Thyroid gland (tissue), 4 donors: ENCODE measurements around the gene TRIM41. TPM values are rescaled to one million over a fixed set of nuclear protein-coding genes. Genes with fewer than 3 reads are reported as not detected.

ENCODE experiments used
- DNase-seq, 2 donors: peaks; one replicate each; pipeline ENCODE4 v3.0.0-alpha.2; 2019
- H3K27ac ChIP-seq, 3 donors: fragments of 200-600 bp; sonication (generic); 1 replicate in 2 of 3; 2 replicates in 1 of 3; pipeline ENCODE4 v1.5.1; 2016 to 2019; ENCODE audit warnings: mild to moderate bottlenecking in 1 of 3, moderate library complexity in 1 of 3
- H3K27me3 ChIP-seq: fragments of 200-600 bp; sonication (generic); one replicate; pipeline ENCODE4 v1.5.1; 2019
- H3K36me3 ChIP-seq, 2 donors: fragments of 200-600 bp; sonication (generic); one replicate each; pipeline ENCODE4 v1.5.1; 2016 to 2019
- H3K4me1 ChIP-seq, 2 donors: fragments of 200-600 bp; sonication (generic); one replicate each; pipeline ENCODE4 v1.5.1; 2017 to 2019
- H3K4me3 ChIP-seq, 3 donors: fragments of 200-600 bp; sonication (generic); replicated peaks in 1 of 3; 1 replicate in 2 of 3; 2 replicates in 1 of 3; pipeline ENCODE4 v1.5.1; 2016; ENCODE audit warnings: mild to moderate bottlenecking in 1 of 3
- H3K9me3 ChIP-seq: fragments of 200-600 bp; sonication (generic); one replicate; pipeline ENCODE4 v1.5.1; 2017
- CTCF ChIP-seq, 6 experiments: fragments of 200-600 bp in 3 of 6; fragments of 450-650 bp in 3 of 6; sonication (generic) in 3 of 6; IDR thresholded peaks; one replicate each; pipeline ENCODE4 v1.5.1; 2016 to 2019; ENCODE audit warnings: antibody characterized with exemption in 6 of 6, mild to moderate bottlenecking in 2 of 6, inconsistent platforms in 1 of 6, moderate library complexity in 1 of 6
- POLR2A ChIP-seq, 2 donors: fragments of 450-650 bp; IDR thresholded peaks; one replicate each; pipeline ENCODE4 v1.6.1; 2017; ENCODE audit warnings: antibody characterized with exemption in 2 of 2, mild to moderate bottlenecking in 2 of 2, moderate library complexity in 1 of 2
- WGBS, 2 donors: methylation state at CpG; one replicate each; pipeline ENCODE4 v1.1.5; 2017; 5-methylcytosine and 5-hydroxymethylcytosine counted together
- intact Hi-C: fragments of 100-400 bp; cut with DNase I; formaldehyde crosslinking; loops from one replicate; pipeline ENCODE4 v1.15.1; 2023
- total RNA-seq, 4 donors: library from RNA; depleted of rRNA; stranded (reverse); fragments of >200 nt; gene quantifications; one replicate each; pipeline ENCODE4 v1.2.3, GENCODE V29; 2016

Gene TRIM41
- total RNA-seq, 4 donors from 2014 or later = 18.8 to 31.1 (median 22.8) TPM

DNA sequence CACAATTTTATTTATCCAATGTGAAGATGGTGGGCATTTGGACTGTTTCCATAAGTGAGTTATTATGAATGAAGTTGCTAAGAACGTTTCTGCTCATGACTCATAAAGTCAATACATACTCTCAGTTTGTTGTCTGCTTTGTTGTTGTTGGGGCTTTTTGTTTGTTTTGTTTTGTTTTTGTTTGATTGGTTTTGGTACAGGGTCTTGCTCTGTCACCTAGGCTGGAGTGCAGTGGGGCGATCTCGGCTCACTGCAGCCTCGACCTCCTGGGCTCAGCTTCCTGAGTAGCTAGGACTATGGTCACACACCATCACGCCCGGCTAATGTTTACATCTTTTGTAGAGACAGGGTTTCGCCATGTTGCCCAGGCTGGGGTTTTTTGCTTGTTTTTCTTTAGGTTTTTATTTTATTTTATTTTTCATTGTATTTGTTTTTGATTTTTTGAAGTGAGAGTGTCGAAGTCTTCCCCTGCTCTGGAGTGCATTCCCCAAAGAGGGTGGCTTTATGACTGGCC lies 36.0 kb upstream of the TRIM41 start:
- no peaks in the 10 kb centered on the region for H3K36me3 ChIP-seq
- no peak for DNase-seq
- peaks cover 0 to 10% of the 10 kb centered on the region in 2 donors for H3K4me1 ChIP-seq
- no peaks in the 10 kb centered on the region for H3K27me3 ChIP-seq
- WGBS, 2 donors = 50 to 55% methylated on average over 8 of the region's 8 CpGs
- no peak overlapping the region for H3K27ac ChIP-seq
- intact Hi-C loops = loop anchor here (5.0 kb wide), 1 partner anchor 35 kb away; the partner anchor contains the start of gene TRIM41
- H3K4me3 ChIP-seq = no peak overlapping the region
- TF ChIP-seq CTCF (IDR thresholded peaks at IDR 0.05) = no peak
- TF ChIP-seq POLR2A (IDR thresholded peaks at IDR 0.05) = no peak
- H3K9me3 ChIP-seq = no peaks in the 10 kb centered on the region

GRCh38 chr5:181187500-181188213 lies 35.4 kb upstream of the TRIM41 start:
- H3K9me3 ChIP-seq = no peaks in the 10 kb centered on the region
- intact Hi-C loops = loop anchor here (5.0 kb wide), 1 partner anchor 35 kb away; the partner anchor contains the start of gene TRIM41
- H3K27me3 ChIP-seq = no peaks in the 10 kb centered on the region
- H3K4me3 ChIP-seq = peak overlapping the region in 1 of 3 donors; percentile 77
- WGBS, 2 donors = 5 to 10% methylated on average over 34 to 36 of the region's 37 CpGs
- DNase-seq = peak; percentile 68 to 81
- peak overlapping the region in 1 of 3 donors; percentile 19 for H3K27ac ChIP-seq
- TF ChIP-seq CTCF (IDR thresholded peaks at IDR 0.05) (peak in 1 of 6 experiments; percentile 25), POLR2A (IDR thresholded peaks at IDR 0.05) (no peak)
- no peaks in the 10 kb centered on the region for H3K36me3 ChIP-seq
- peaks cover 5 to 14% of the 10 kb centered on the region in 2 donors for H3K4me1 ChIP-seq

- 0 to 1% methylated on average over 27 to 31 of the region's 35 CpGs for WGBS, 2 donors
- peak; percentile 67 to 71 for DNase-seq
- intact Hi-C loops = loop anchor here (5.0 kb wide), 1 partner anchor 33 kb away; the partner anchor contains the start of gene TRIM41
Observed at GRCh38 chr5:181188700-181189362, 34.2 kb upstream of the TRIM41 start.

GRCh38 chr5:181189363-181189961 lies 33.6 kb upstream of the TRIM41 start:
- Histone ChIP-seq H3K4me1 (peaks cover 8 to 9% of the 10 kb centered on the region in 2 donors), H3K36me3 (no peaks in the 10 kb centered on the region), H3K27ac (peak overlapping the region; percentile 44 to 76 (median 60)), H3K27me3 (no peaks in the 10 kb centered on the region), H3K9me3 (no peaks in the 10 kb centered on the region), H3K4me3 (peak overlapping the region; percentile 19 to 77 (median 60))
- intact Hi-C loops = loop anchor here (5.0 kb wide), 1 partner anchor 33 kb away; the partner anchor contains the start of gene TRIM41
- TF ChIP-seq CTCF (IDR thresholded peaks at IDR 0.05) = no peak
- TF ChIP-seq POLR2A (IDR thresholded peaks at IDR 0.05) = no peak
- WGBS, 2 donors = 1 to 2% methylated on average over 35 to 38 of the region's 41 CpGs
- peak; percentile 29 to 37 for DNase-seq

More at GRCh38 chr5:181188700-181189362, 34.2 kb upstream of the TRIM41 start:
- H3K27me3 ChIP-seq = no peaks in the 10 kb centered on the region
- TF ChIP-seq CTCF (IDR thresholded peaks at IDR 0.05) = no peak
- TF ChIP-seq POLR2A (IDR thresholded peaks at IDR 0.05) = no peak
- H3K27ac ChIP-seq = peak overlapping the region; percentile 60 to 76 (median 71)
- no peaks in the 10 kb centered on the region for H3K9me3 ChIP-seq
- H3K36me3 ChIP-seq = no peaks in the 10 kb centered on the region
- H3K4me1 ChIP-seq = peaks cover 8 to 14% of the 10 kb centered on the region in 2 donors
- H3K4me3 ChIP-seq = peak overlapping the region; percentile 19 to 77 (median 60)
